Sigmoid colon (tissue), 4 donors: ENCODE results near the gene DAAM1.

Experiments used
- EP300 ChIP-seq, 4 donors: sonication (generic); formaldehyde crosslinking; IDR thresholded peaks; one replicate each; pipeline ENCODE4 v1.6.1; 2017; ENCODE audit warnings: antibody characterized with exemption in 4 of 4
- POLR2A ChIP-seq, 2 donors: fragments of 450-650 bp; IDR thresholded peaks; one replicate each; pipeline ENCODE4 v1.6.1; 2016; ENCODE audit warnings: antibody characterized with exemption in 2 of 2, mild to moderate bottlenecking in 2 of 2, moderate library complexity in 2 of 2
- POLR2AphosphoS5 ChIP-seq, 4 donors: sonication (generic); formaldehyde crosslinking; IDR thresholded peaks; one replicate each; pipeline ENCODE4 v1.6.1; 2017; ENCODE audit warnings: antibody characterized with exemption in 4 of 4
- TF ChIP-seq, protein P1 (sequence below), 4 experiments: fragments of 450-650 bp in 3 of 4; fragments of 200-600 bp in 1 of 4; IDR thresholded peaks; one replicate each; pipeline ENCODE4 v1.5.1; 2016 to 2019; ENCODE audit warnings: antibody characterized with exemption in 4 of 4, mild to moderate bottlenecking in 3 of 4, moderate library complexity in 2 of 4

DNA sequence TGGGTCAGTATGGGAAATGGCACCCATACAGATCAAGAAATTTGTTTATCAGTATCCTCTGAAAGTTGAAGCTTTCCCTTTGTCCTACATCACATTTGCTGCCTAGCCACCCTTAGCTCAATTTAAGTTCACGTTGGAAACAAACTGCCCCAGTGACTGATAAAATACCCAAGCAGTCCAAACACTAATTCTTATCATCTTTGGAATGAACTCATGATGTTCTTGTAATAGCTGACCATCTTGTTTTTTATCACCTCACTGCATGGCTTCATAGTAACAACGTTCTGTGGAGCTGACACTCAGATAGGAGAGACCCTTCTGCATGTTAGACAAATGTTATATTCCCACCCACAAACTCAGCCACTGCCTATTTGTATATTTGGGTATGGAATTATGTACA, 183.3 kb downstream of the DAAM1 start:
- TF ChIP-seq, protein P1, sequence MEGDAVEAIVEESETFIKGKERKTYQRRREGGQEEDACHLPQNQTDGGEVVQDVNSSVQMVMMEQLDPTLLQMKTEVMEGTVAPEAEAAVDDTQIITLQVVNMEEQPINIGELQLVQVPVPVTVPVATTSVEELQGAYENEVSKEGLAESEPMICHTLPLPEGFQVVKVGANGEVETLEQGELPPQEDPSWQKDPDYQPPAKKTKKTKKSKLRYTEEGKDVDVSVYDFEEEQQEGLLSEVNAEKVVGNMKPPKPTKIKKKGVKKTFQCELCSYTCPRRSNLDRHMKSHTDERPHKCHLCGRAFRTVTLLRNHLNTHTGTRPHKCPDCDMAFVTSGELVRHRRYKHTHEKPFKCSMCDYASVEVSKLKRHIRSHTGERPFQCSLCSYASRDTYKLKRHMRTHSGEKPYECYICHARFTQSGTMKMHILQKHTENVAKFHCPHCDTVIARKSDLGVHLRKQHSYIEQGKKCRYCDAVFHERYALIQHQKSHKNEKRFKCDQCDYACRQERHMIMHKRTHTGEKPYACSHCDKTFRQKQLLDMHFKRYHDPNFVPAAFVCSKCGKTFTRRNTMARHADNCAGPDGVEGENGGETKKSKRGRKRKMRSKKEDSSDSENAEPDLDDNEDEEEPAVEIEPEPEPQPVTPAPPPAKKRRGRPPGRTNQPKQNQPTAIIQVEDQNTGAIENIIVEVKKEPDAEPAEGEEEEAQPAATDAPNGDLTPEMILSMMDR (IDR thresholded peaks at IDR 0.05) = no peak
- no peak for TF ChIP-seq POLR2A (IDR thresholded peaks at IDR 0.05)
- TF ChIP-seq POLR2AphosphoS5 (IDR thresholded peaks at IDR 0.05) = no peak
- TF ChIP-seq EP300 (IDR thresholded peaks at IDR 0.05) = no peak
